IMR-90 (cell line): ENCODE measurements around the gene SRSF2. TPM values are rescaled to one million over a fixed set of nuclear protein-coding genes. Genes with fewer than 3 reads are reported as not detected.
A peak's percentile ranks its signal among the peaks of the same experiment; 100 is the strongest.

Experiments used
- ATAC-seq: fragments of 200-7000 bp; cut with Tn5 transposase; 2 replicates; pipeline ENCODE4 v1.9.1; 2020; ENCODE audit warnings: low read depth, mild to moderate bottlenecking, moderate library complexity
- Bru-seq: library from RNA; stranded (reverse); fragments of 400-500 nt; gene quantifications from one replicate; lab custom pipeline; 2021; lab: Mats Ljungman, UMichigan
- BruChase-seq, 2 experiments: library from RNA; stranded (reverse); fragments of 400-500 nt; gene quantifications; one replicate each; lab custom pipeline; 2021; lab: Mats Ljungman, UMichigan
- BruUV-seq: library from RNA; stranded (reverse); fragments of 400-500 nt; replicated peaks from 2 replicates; lab custom pipeline; 2021; lab: Mats Ljungman, UMichigan
- CTCF ChIA-PET: fragments of 300-600 bp; formaldehyde crosslinking; extraction: SDS; loops from one replicate; lab custom pipeline; 2021; ENCODE audit warnings: antibody characterized with exemption; lab: Yijun Ruan, JAX
- POLR2A ChIA-PET: fragments of 300-600 bp; sonication (Branson Sonifier 250); formaldehyde crosslinking; loops from one replicate; lab custom pipeline; 2022; ENCODE audit warnings: antibody characterized with exemption; ENCODE audit not compliant: unreplicated experiment; lab: Charles Lee
- DNase-seq: peaks from one replicate; pipeline ENCODE4 v3.0.0; 2013
- H2AFZ ChIP-seq: replicated peaks from 2 replicates; pipeline ENCODE3; 2013; ENCODE audit warnings: low read length, mild to moderate bottlenecking; ENCODE audit not compliant: poor library complexity
- H2AK5ac ChIP-seq: 2 replicates; pipeline ENCODE4 v1.6.1; 2013; ENCODE audit warnings: low read depth, low read length, inconsistent platforms
- H2AK9ac ChIP-seq: replicated peaks from 2 replicates; pipeline ENCODE3; 2013; ENCODE audit warnings: mild to moderate bottlenecking, low read depth, low read length, moderate library complexity; ENCODE audit not compliant: poor library complexity
- H2BK120ac ChIP-seq: 2 replicates; pipeline ENCODE4 v1.6.1; 2013; ENCODE audit warnings: low read depth, low read length, inconsistent platforms
- H2BK15ac ChIP-seq: 3 replicates; pipeline ENCODE4 v1.6.1; 2013; ENCODE audit warnings: low read depth, low read length, inconsistent platforms
- H2BK20ac ChIP-seq: 2 replicates; pipeline ENCODE4 v1.6.1; 2013; ENCODE audit warnings: low read depth, mild to moderate bottlenecking, inconsistent platforms, low read length, moderate library complexity
- H2BK5ac ChIP-seq: 2 replicates; pipeline ENCODE4 v1.6.1; 2013; ENCODE audit warnings: mild to moderate bottlenecking, low read depth, low read length, inconsistent platforms; ENCODE audit not compliant: poor library complexity, severe bottlenecking
- H3K14ac ChIP-seq: replicated peaks from 2 replicates; pipeline ENCODE4 v1.6.1; 2013; ENCODE audit warnings: low read depth, low read length, inconsistent platforms
- H3K18ac ChIP-seq: 2 replicates; pipeline ENCODE4 v1.6.1; 2013; ENCODE audit warnings: low read depth, low read length, control low read depth
- H3K23ac ChIP-seq: 2 replicates; pipeline ENCODE4 v1.6.1; 2013; ENCODE audit warnings: low read depth, low read length, inconsistent platforms
- H3K27ac ChIP-seq: 2 replicates; pipeline ENCODE4 v1.5.1; 2013; ENCODE audit warnings: mild to moderate bottlenecking, control low read depth, low read length; ENCODE audit not compliant: insufficient read depth
- H3K27me3 ChIP-seq: 2 replicates; pipeline ENCODE4 v1.6.1; 2013; ENCODE audit warnings: low read length; ENCODE audit not compliant: control insufficient read depth, insufficient read depth
- H3K36me3 ChIP-seq: 2 replicates; pipeline ENCODE4 v1.6.1; 2013; ENCODE audit warnings: low read length, mixed read lengths; ENCODE audit not compliant: control insufficient read depth, insufficient read depth
- H3K4ac ChIP-seq: 2 replicates; pipeline ENCODE4 v1.6.1; 2013; ENCODE audit warnings: low read depth, low read length, inconsistent platforms
- H3K4me1 ChIP-seq: 2 replicates; pipeline ENCODE4 v1.6.1; 2013; ENCODE audit warnings: low read length, mixed read lengths; ENCODE audit not compliant: control insufficient read depth, insufficient read depth
- H3K4me2 ChIP-seq: 2 replicates; pipeline ENCODE4 v1.6.1; 2013; ENCODE audit warnings: low read depth, mild to moderate bottlenecking, control low read depth, low read length, moderate library complexity
- H3K4me3 ChIP-seq: 2 replicates; pipeline ENCODE4 v1.5.1; 2013; ENCODE audit warnings: low read depth, mild to moderate bottlenecking, control low read depth, low read length, moderate library complexity; ENCODE audit not compliant: insufficient read depth
- H3K56ac ChIP-seq: 2 replicates; pipeline ENCODE4 v1.6.1; 2013; ENCODE audit warnings: low read length, inconsistent platforms; ENCODE audit not compliant: insufficient read depth; ENCODE audit errors: extremely low read depth
- H3K79me1 ChIP-seq, 2 experiments: 2 replicates each; pipeline ENCODE4 v1.6.1; 2013; ENCODE audit warnings: low read length in 2 of 2, inconsistent platforms in 1 of 2, low read depth in 1 of 2
- H3K9ac ChIP-seq: 2 replicates; pipeline ENCODE4 v1.6.1; 2013; ENCODE audit warnings: low read depth, low read length, control low read depth
- H3K9me1 ChIP-seq: 2 replicates; pipeline ENCODE4 v1.6.1; 2013; ENCODE audit warnings: low read length, inconsistent platforms; ENCODE audit not compliant: insufficient read depth
- H3K9me3 ChIP-seq: 2 replicates; pipeline ENCODE4 v1.6.1; 2013; ENCODE audit warnings: low read length; ENCODE audit not compliant: control insufficient read depth, insufficient read depth
- H4K20me1 ChIP-seq: 2 replicates; pipeline ENCODE4 v1.6.1; 2013; ENCODE audit warnings: low read length, inconsistent platforms; ENCODE audit not compliant: insufficient read depth
- H4K5ac ChIP-seq: 2 replicates; pipeline ENCODE4 v1.6.1; 2013; ENCODE audit warnings: mild to moderate bottlenecking, low read depth, low read length, control low read depth
- H4K8ac ChIP-seq, 2 experiments: 2 replicates each; pipeline ENCODE4 v1.6.1; 2013; ENCODE audit warnings: low read depth in 2 of 2, low read length in 2 of 2, control low read depth in 1 of 2, inconsistent platforms in 1 of 2
- H4K91ac ChIP-seq: 2 replicates; pipeline ENCODE4 v1.6.1; 2013; ENCODE audit warnings: low read depth, low read length, inconsistent platforms; ENCODE audit not compliant: insufficient read depth
- BHLHE40 ChIP-seq: fragments of 150-350 bp; IDR thresholded peaks from 2 replicates; pipeline ENCODE4 v1.6.1; 2016; ENCODE audit warnings: mild to moderate bottlenecking, low read depth, low read length
- CEBPB ChIP-seq: IDR thresholded peaks from 2 replicates; pipeline ENCODE4 v1.6.1; 2012; ENCODE audit warnings: low read depth, low read length, improper control_type of control experiment
- FOS ChIP-seq: fragments of 150-350 bp; IDR thresholded peaks from 2 replicates; pipeline ENCODE4 v1.6.1; 2016; ENCODE audit warnings: low read depth, low read length
- MAFK ChIP-seq: IDR thresholded peaks from 2 replicates; pipeline ENCODE4 v1.6.1; 2012; ENCODE audit warnings: low read depth, low read length, improper control_type of control experiment
- MAZ ChIP-seq: IDR thresholded peaks from 2 replicates; pipeline ENCODE4 v1.6.1; 2012; ENCODE audit warnings: low read depth, mild to moderate bottlenecking, low read length, improper control_type of control experiment, moderate library complexity, borderline replicate concordance
- NFE2L2 ChIP-seq: fragments of 150-350 bp; IDR thresholded peaks from 2 replicates; pipeline ENCODE4 v1.6.1; 2016; ENCODE audit warnings: low read depth, mild to moderate bottlenecking, low read length
- POLR2A ChIP-seq: IDR thresholded peaks from 2 replicates; pipeline ENCODE4 v1.6.1; 2012; ENCODE audit warnings: mild to moderate bottlenecking, low read depth, low read length
- RAD21 ChIP-seq: IDR thresholded peaks from 2 replicates; pipeline ENCODE4 v1.6.1; 2012; ENCODE audit warnings: low read length, improper control_type of control experiment
- SMC3 ChIP-seq: fragments of 150-350 bp; IDR thresholded peaks from 2 replicates; pipeline ENCODE4 v1.6.1; 2016; ENCODE audit warnings: low read depth, mild to moderate bottlenecking, antibody characterized with exemption, low read length, moderate library complexity
- WGBS, 2 experiments: methylation state at CpG; one replicate each; pipeline versions ENCODE4 v1.1.5 to v1.1.7; 2013; ENCODE audit warnings: missing lambda C conversion rate in 2 of 2; ENCODE audit not compliant: insufficient read length in 1 of 2; ENCODE audit errors: extremely low coverage in 2 of 2; 5-methylcytosine and 5-hydroxymethylcytosine counted together
- dilution Hi-C: fragments of 300-500 bp; cut with HindIII; formaldehyde crosslinking; loops from one replicate; pipeline ENCODE4 v1.14.3; 2018; ENCODE audit warnings: low sequenced_read_pairs; ENCODE audit not compliant: unreplicated experiment
- in situ Hi-C: fragments of 300-500 bp; cut with MboI; formaldehyde crosslinking; loops from 3 replicates; pipeline ENCODE4 v1.14.3; 2019; ENCODE audit warnings: low sequenced_read_pairs, inconsistent platforms, mixed read lengths
- intact Hi-C: fragments of 100-400 bp; cut with micrococcal nuclease; formaldehyde crosslinking; loops from 2 replicates; pipeline ENCODE4 v1.10.0; 2022
- long read RNA-seq: library from polyadenylated mRNA; unstranded; transcript quantifications from one replicate; pipeline ENCODE4 v2.0.0, GENCODE V29; 2021; ENCODE audit not compliant: unreplicated experiment
- polyA plus RNA-seq, 3 experiments: library from polyadenylated mRNA; depleted of rRNA; stranded (reverse); fragments of >200 nt; gene quantifications; 2 replicates each; pipeline ENCODE4 v1.2.3, GENCODE V29; 2012; ENCODE audit warnings: low replicate concordance in 1 of 3
- total RNA-seq: library from RNA; depleted of rRNA; stranded (reverse); fragments of >200 nt; gene quantifications from 2 replicates; pipeline ENCODE4 v1.2.3, GENCODE V29; 2012; rRNA removed
- TF ChIP-seq, protein P1 (sequence below): fragments of 150-350 bp; IDR thresholded peaks from 2 replicates; pipeline ENCODE4 v1.6.1; 2017; ENCODE audit warnings: mild to moderate bottlenecking, antibody characterized with exemption, low read length, low read depth
- TF ChIP-seq, protein P2 (sequence below): conservative IDR thresholded peaks from 2 replicates; pipeline ENCODE4 v1.5.1; 2012; ENCODE audit warnings: mild to moderate bottlenecking, low read depth, low read length, improper control_type of control experiment

Gene SRSF2, protein sequence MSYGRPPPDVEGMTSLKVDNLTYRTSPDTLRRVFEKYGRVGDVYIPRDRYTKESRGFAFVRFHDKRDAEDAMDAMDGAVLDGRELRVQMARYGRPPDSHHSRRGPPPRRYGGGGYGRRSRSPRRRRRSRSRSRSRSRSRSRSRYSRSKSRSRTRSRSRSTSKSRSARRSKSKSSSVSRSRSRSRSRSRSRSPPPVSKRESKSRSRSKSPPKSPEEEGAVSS
- total RNA-seq, result 71.7 and 98.0 TPM in 2 replicates
- 296 and 441 TPM in 2 replicates for polyA plus RNA-seq (2012; rRNA removed)
- 200 and 504 TPM in 2 replicates for polyA plus RNA-seq (2012; cell fraction: cytosol; rRNA removed)
- polyA plus RNA-seq (2012; cell fraction: nucleus; rRNA removed; ENCODE audit: low replicate concordance), result 395 and 1,583 TPM in 2 replicates
- percentile 95 among the genes with signal in this experiment for Bru-seq, nascent RNA
- BruChase-seq, experiment 1, labeled RNA remaining after a 6-hour chase, result percentile 99 among the genes with signal in this experiment
- BruChase-seq, experiment 2, labeled RNA remaining after a 2-hour chase, result percentile 98 among the genes with signal in this experiment
- long read RNA-seq, transcript SRSF2-202 (3 exons, 1,927 nt), result major isoform, 91 of 124 reads
- long read RNA-seq, transcript SRSF2-208 (4 exons, 1,359 nt), result minor isoform, 12 of 124 reads
- long read RNA-seq, transcript SRSF2-203 (2 exons, 2,885 nt), result minor isoform, 5 of 124 reads
- long read RNA-seq, partial matches to known transcripts, result 7 of 124 reads
- long read RNA-seq, other reads (novel, unspliced or antisense), result 7 of 124 reads

DNA sequence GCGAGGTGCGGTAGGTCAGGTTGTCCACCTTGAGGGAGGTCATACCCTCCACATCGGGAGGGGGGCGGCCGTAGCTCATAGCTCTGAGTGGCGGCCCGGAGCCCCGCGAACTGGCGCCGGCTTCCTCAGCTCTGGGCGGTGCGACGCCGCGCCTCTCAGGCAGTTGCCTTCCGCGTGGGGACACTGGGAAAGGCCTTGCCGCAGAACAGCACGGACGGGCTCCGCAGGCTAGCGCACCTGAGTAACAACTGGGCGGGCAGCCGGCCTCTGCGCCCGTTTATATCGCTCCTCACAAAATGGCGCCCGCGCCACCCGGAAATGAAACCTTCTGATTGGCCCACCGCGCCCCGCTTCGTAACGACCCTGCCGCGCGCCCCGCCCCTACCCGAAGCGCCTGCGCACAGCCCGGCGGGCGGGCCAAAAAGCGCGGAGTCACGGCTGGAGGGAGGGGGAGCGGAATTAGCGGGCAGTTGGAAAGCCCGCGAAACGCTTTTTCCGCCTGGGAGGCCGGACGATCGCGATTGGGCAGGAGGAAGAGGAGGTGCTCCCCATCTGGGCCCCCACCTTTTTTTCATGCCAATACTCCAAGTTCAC is at the start of gene SRSF2:
SRSF2 (minus strand) TSS at position 250 of the 594 bp plus-strand sequence; CDS start at position 79, 171 bp downstream.
- peak within 1 kb of the TSS; percentile 95 for H3K27ac ChIP-seq
- H4K91ac ChIP-seq, result peak within 1 kb of the TSS; percentile 95
- peak within 1 kb of the TSS; percentile 78 to 96 for H4K8ac ChIP-seq
- peak within 1 kb of the TSS; percentile 66 for H3K18ac ChIP-seq
- H2BK5ac ChIP-seq, result peak within 1 kb of the TSS; percentile 90
- peak within 1 kb of the TSS; percentile 89 for H3K4me3 ChIP-seq
- H3K56ac ChIP-seq, result peak within 1 kb of the TSS; percentile 91
- dilution Hi-C loops (no loop called here), in situ Hi-C loops (no loop called here), intact Hi-C loops (loop anchor here (5.0 kb wide), 1 partner anchor 320 kb away; no protein-coding TSS in a partner anchor)
- no TSS peak for BruUV-seq
- POLR2A ChIA-PET, result interaction anchor here (0.5 to 1.0 kb wide), 3 partner anchors 20 to 896 kb away, joined by 3 to 4 read pairs (median 3); no protein-coding TSS in a partner anchor
- DNase-seq (peak; percentile 97), ATAC-seq (peak; percentile 81)
- H2AK5ac ChIP-seq, result peak within 1 kb of the TSS; percentile 100
- H2BK15ac ChIP-seq, result peak within 1 kb of the TSS; percentile 81; the same call in 1 of the 3 replicates
- H3K79me1 ChIP-seq, result peaks cover 17 to 25% of the 10 kb centered on the region in 2 experiments
- peaks cover 38% of the 10 kb centered on the region for H4K20me1 ChIP-seq
- peak within 1 kb of the TSS; percentile 88 for H2BK120ac ChIP-seq
- H3K14ac ChIP-seq, result peak within 1 kb of the TSS; percentile 98
- peak within 1 kb of the TSS; percentile 71 for H3K4me2 ChIP-seq
- peak within 1 kb of the TSS; percentile 97 for H3K4ac ChIP-seq
- 1% methylated on average over 39 of the region's 60 CpGs; no CpG with 5 or more reads in 1 of the 2 experiments for WGBS, 2 experiments
- H4K5ac ChIP-seq, result peak within 1 kb of the TSS; percentile 68
- peak within 1 kb of the TSS; percentile 99 for H2AK9ac ChIP-seq
- H3K23ac ChIP-seq, result peak within 1 kb of the TSS; percentile 97
- no peaks in the 10 kb centered on the region for H3K9me1 ChIP-seq
- peak within 1 kb of the TSS; percentile 92 for H2AFZ ChIP-seq
- H3K9me3 ChIP-seq, result no peaks in the 10 kb centered on the region
- CTCF ChIA-PET, result no interaction called here
- peak within 1 kb of the TSS; percentile 52; the same call in 1 of the 2 replicates for H2BK20ac ChIP-seq
- H3K36me3 ChIP-seq, result peaks cover 22% of the 10 kb centered on the region
- peak within 1 kb of the TSS; percentile 96 for H3K9ac ChIP-seq
- peaks cover 2% of the 10 kb centered on the region; the same call in 1 of the 2 replicates for H3K4me1 ChIP-seq
- H3K27me3 ChIP-seq, result no peaks in the 10 kb centered on the region
- 0 out of 2 replicates have a peak, but pooled peaks have one; percentile 9 for TF ChIP-seq FOS
- TF ChIP-seq RAD21, result 0 out of 2 replicates have a peak, but pooled peaks have one; percentile 18
- 0 out of 2 replicates have a peak, but pooled peaks have one; percentile 7 for TF ChIP-seq CEBPB
- peak; percentile 65 for TF ChIP-seq MAFK
- peak; percentile 100 for TF ChIP-seq POLR2A
- peak; percentile 99 for TF ChIP-seq MAZ
- peak; percentile 96 for TF ChIP-seq NFE2L2
- TF ChIP-seq BHLHE40, result no peak
- TF ChIP-seq, protein P1, sequence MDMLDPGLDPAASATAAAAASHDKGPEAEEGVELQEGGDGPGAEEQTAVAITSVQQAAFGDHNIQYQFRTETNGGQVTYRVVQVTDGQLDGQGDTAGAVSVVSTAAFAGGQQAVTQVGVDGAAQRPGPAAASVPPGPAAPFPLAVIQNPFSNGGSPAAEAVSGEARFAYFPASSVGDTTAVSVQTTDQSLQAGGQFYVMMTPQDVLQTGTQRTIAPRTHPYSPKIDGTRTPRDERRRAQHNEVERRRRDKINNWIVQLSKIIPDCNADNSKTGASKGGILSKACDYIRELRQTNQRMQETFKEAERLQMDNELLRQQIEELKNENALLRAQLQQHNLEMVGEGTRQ, result no peak
- TF ChIP-seq, protein P2, sequence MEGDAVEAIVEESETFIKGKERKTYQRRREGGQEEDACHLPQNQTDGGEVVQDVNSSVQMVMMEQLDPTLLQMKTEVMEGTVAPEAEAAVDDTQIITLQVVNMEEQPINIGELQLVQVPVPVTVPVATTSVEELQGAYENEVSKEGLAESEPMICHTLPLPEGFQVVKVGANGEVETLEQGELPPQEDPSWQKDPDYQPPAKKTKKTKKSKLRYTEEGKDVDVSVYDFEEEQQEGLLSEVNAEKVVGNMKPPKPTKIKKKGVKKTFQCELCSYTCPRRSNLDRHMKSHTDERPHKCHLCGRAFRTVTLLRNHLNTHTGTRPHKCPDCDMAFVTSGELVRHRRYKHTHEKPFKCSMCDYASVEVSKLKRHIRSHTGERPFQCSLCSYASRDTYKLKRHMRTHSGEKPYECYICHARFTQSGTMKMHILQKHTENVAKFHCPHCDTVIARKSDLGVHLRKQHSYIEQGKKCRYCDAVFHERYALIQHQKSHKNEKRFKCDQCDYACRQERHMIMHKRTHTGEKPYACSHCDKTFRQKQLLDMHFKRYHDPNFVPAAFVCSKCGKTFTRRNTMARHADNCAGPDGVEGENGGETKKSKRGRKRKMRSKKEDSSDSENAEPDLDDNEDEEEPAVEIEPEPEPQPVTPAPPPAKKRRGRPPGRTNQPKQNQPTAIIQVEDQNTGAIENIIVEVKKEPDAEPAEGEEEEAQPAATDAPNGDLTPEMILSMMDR, result no peak
- no peak for TF ChIP-seq SMC3
